K562 (cell line): ENCODE results near the gene LAMB4. TPM values are rescaled to one million over a fixed set of nuclear protein-coding genes. Genes with fewer than 3 reads are reported as not detected.

Experiments used
- BHLHE40 ChIP-seq: IDR thresholded peaks from 2 replicates; pipeline ENCODE4 v1.6.1; 2011; ENCODE audit warnings: low read length, improper control_type of control experiment
- BRF1 ChIP-seq: IDR thresholded peaks from 3 replicates; pipeline ENCODE4 v1.6.1; 2011; ENCODE audit warnings: borderline replicate concordance, mild to moderate bottlenecking; ENCODE audit not compliant: insufficient read length; ENCODE audit errors: extremely low read depth
- CBFB ChIP-seq: sonication (generic); formaldehyde crosslinking; IDR thresholded peaks from 2 replicates; pipeline ENCODE4 v1.4.0; 2020; ENCODE audit warnings: mild to moderate bottlenecking, missing genetic modification reagents
- DACH1 ChIP-seq: fragments of 450-650 bp; IDR thresholded peaks from 2 replicates; pipeline ENCODE4 v1.6.1; 2018; ENCODE audit not compliant: partially characterized antibody
- FIP1L1 ChIP-seq: fragments of 200-400 bp; formaldehyde crosslinking; IDR thresholded peaks from 2 replicates; pipeline ENCODE4 v1.6.1; 2018; ENCODE audit warnings: mild to moderate bottlenecking, low read depth, low read length; ENCODE audit not compliant: poor library complexity, severe bottlenecking
- GTF2A2 ChIP-seq: IDR thresholded peaks from 2 replicates; pipeline ENCODE4 v1.6.1; 2016; ENCODE audit warnings: mild to moderate bottlenecking, missing genetic modification characterization, missing compliant biosample characterization
- HNRNPLL ChIP-seq: fragments of 200-400 bp; formaldehyde crosslinking; IDR thresholded peaks from 2 replicates; pipeline ENCODE4 v1.6.1; 2017; ENCODE audit warnings: low read length, low read depth, mild to moderate bottlenecking; ENCODE audit not compliant: poor library complexity, severe bottlenecking
- LARP7 ChIP-seq: fragments of 450-650 bp; IDR thresholded peaks from 2 replicates; pipeline ENCODE4 v1.6.1; 2016
- MYBL2 ChIP-seq, 2 experiments: fragments of 450-650 bp in 1 of 2; sonication (generic) in 1 of 2; formaldehyde crosslinking in 1 of 2; IDR thresholded peaks; 2 replicates each; pipeline versions ENCODE4 v1.6.1 to v1.8.1; 2017 to 2022; ENCODE audit warnings: borderline replicate concordance in 1 of 2, inconsistent platforms in 1 of 2, low read depth in 1 of 2, mild to moderate bottlenecking in 1 of 2, missing genetic modification reagents in 1 of 2, moderate library complexity in 1 of 2
- PTRF ChIP-seq: fragments of 450-650 bp; IDR thresholded peaks from 2 replicates; pipeline ENCODE4 v1.6.1; 2016; ENCODE audit warnings: mild to moderate bottlenecking, missing genetic modification characterization, missing compliant biosample characterization
- RHOXF2B ChIP-seq: fragments of 250-450 bp; sonication (Bioruptor Pico); conservative IDR thresholded peaks from 2 replicates; pipeline ENCODE4 v1.5.1; 2021
- SMC3 ChIP-seq: conservative IDR thresholded peaks from 2 replicates; pipeline ENCODE4 v1.6.1; 2011; ENCODE audit warnings: low read depth, low read length, improper control_type of control experiment; ENCODE audit not compliant: insufficient read depth
- TEAD1 ChIP-seq, 2 experiments: fragments of 450-650 bp in 1 of 2; sonication (generic) in 1 of 2; formaldehyde crosslinking; IDR thresholded peaks; 2 replicates each; pipeline versions ENCODE4 v1.4.0 to v1.8.0; 2020 to 2022; ENCODE audit warnings: mild to moderate bottlenecking in 2 of 2, missing genetic modification reagents in 1 of 2
- TOE1 ChIP-seq, 2 experiments: fragments of 450-650 bp in 1 of 2; sonication (generic) in 1 of 2; formaldehyde crosslinking in 1 of 2; IDR thresholded peaks; 2 replicates each; pipeline versions ENCODE4 v1.7.1 to v1.8.0; 2016 to 2022; ENCODE audit warnings: borderline replicate concordance in 2 of 2, mild to moderate bottlenecking in 2 of 2, antibody characterized with exemption in 1 of 2, inconsistent platforms in 1 of 2, low read depth in 1 of 2, missing genetic modification reagents in 1 of 2, moderate library complexity in 1 of 2
- YBX1 ChIP-seq: fragments of 450-650 bp; IDR thresholded peaks from 2 replicates; pipeline ENCODE4 v1.7.1; 2016; ENCODE audit warnings: mild to moderate bottlenecking
- ZNF79 ChIP-seq: fragments of 250-450 bp; sonication (Bioruptor Pico); IDR thresholded peaks from 2 replicates; pipeline ENCODE4 v1.4.0; 2020; ENCODE audit warnings: low read depth, mild to moderate bottlenecking, moderate library complexity
- polyA plus RNA-seq, 8 experiments: library from polyadenylated mRNA; depleted of rRNA in 4 of 8; stranded (reverse) in 5 of 8; unstranded in 3 of 8; fragments of >200 nt; fragmentation: Nextera tagmentation in 2 of 8; fragmentation: Illumina TruSeq in 1 of 8; extraction: Ambion mirVana in 2 of 8; extraction: Trizol in 1 of 8; gene quantifications; 2 replicates each; pipeline versions ENCODE4 v1.2.1 to v1.2.3, GENCODE V29; 2011 to 2014; ENCODE audit warnings: inconsistent platforms in 1 of 8, missing spikeins in 1 of 8
- total RNA-seq, 7 experiments: library from RNA; depleted of rRNA in 6 of 7; stranded (reverse); fragments of >200 nt in 6 of 7; fragmentation: Illumina TruSeq in 2 of 7; extraction: Trizol in 2 of 7; gene quantifications; 2 replicates each; pipeline versions ENCODE4 v1.2.1 to v1.2.3, GENCODE V29; 2011 to 2021; ENCODE audit warnings: low replicate concordance in 1 of 7
- TF ChIP-seq, protein P1 (sequence below): conservative IDR thresholded peaks from 2 replicates; pipeline ENCODE4 v1.6.1; 2011; ENCODE audit warnings: low read depth, mild to moderate bottlenecking, low read length; ENCODE audit not compliant: control insufficient read depth
- TF ChIP-seq, protein P2 (sequence below), 2 experiments: fragments of 450-650 bp; conservative IDR thresholded peaks; 2 replicates each; pipeline ENCODE4 v1.6.1; 2017; ENCODE audit warnings: mild to moderate bottlenecking in 2 of 2, moderate library complexity in 2 of 2
- TF ChIP-seq, protein P3 (sequence below): IDR thresholded peaks from 2 replicates; pipeline ENCODE4 v1.6.1; 2012; ENCODE audit warnings: low read depth, low read length, improper control_type of control experiment, borderline replicate concordance

The LAMB4 gene
- total and polyA plus RNA-seq, 9 of the 15 experiments (the other 6 are each of a cell fraction or from before 2014, with no cell fraction given) = 0.06 to 0.13 (median 0.07) TPM; not detected in 6

DNA sequence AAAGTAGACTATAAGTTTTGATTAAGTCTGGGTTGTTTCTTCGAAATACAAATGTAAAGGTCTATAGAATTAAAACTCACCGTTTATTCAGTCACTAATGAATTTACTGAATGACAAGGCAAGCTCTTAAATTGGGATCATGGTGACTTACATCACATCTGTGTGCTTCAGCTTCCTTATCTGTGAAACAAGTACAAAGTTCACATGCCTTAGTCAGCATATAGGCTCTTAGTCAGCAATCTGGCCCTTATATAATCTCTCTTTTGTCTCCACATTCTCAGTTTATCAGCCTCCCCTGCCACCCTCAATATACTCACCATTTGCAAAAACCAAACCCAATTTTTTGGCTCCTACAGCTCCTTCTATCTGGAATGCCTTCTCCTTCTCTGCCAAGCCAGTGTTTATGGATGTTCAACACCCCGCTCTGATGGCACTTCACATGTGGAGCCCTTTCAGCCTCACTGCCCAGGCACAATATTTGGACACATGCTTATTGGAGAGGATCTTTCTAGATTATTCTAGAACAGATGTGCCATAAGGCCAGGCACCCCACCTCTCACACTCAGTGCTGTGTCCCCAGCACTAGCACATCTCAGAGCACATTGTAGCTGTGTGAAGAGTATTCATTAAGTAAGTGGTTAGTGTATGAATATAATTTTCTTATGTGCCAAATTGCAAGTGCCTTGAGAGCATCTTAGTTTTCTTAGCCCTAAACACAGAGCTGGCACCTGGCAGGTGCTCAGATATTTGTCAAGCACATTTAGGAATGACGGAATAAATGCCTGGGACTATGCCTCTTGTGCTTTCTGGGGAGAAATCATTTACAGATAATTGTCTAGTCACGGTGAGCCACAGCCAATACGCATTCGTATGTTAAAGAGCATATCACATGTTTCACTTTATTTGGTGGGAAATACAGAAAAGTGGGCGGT is 117.4 kb downstream of the LAMB4 start (continued):
- TF ChIP-seq, protein P1, sequence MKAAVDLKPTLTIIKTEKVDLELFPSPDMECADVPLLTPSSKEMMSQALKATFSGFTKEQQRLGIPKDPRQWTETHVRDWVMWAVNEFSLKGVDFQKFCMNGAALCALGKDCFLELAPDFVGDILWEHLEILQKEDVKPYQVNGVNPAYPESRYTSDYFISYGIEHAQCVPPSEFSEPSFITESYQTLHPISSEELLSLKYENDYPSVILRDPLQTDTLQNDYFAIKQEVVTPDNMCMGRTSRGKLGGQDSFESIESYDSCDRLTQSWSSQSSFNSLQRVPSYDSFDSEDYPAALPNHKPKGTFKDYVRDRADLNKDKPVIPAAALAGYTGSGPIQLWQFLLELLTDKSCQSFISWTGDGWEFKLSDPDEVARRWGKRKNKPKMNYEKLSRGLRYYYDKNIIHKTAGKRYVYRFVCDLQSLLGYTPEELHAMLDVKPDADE = no peak
- no peak for TF ChIP-seq RHOXF2B (CRISPR knock-in tag)
- no peak for TF ChIP-seq YBX1
- peak; percentile 69 for TF ChIP-seq DACH1
- TF ChIP-seq MYBL2 (IDR thresholded peaks at IDR 0.05; ENCODE audit: low read depth) = no peak
- no peak for TF ChIP-seq MYBL2 (CRISPR knock-in tag; IDR thresholded peaks at IDR 0.05; ENCODE audit: borderline replicate concordance)
- no peak for TF ChIP-seq PTRF (tag)
- no peak for TF ChIP-seq LARP7
- TF ChIP-seq SMC3 = no peak
- TF ChIP-seq BRF1 = no peak
- no peak; a peak in 1 of 4 replicates for TF ChIP-seq TEAD1 (CRISPR knock-in tag; IDR thresholded peaks at IDR 0.05)
- TF ChIP-seq FIP1L1 = no peak
- TF ChIP-seq BHLHE40 = peak; percentile 91
- TF ChIP-seq, protein P2, sequence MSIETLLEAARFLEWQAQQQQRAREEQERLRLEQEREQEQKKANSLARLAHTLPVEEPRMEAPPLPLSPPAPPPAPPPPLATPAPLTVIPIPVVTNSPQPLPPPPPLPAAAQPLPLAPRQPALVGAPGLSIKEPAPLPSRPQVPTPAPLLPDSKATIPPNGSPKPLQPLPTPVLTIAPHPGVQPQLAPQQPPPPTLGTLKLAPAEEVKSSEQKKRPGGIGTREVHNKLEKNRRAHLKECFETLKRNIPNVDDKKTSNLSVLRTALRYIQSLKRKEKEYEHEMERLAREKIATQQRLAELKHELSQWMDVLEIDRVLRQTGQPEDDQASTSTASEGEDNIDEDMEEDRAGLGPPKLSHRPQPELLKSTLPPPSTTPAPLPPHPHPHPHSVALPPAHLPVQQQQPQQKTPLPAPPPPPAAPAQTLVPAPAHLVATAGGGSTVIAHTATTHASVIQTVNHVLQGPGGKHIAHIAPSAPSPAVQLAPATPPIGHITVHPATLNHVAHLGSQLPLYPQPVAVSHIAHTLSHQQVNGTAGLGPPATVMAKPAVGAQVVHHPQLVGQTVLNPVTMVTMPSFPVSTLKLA (conservative IDR thresholded peaks at IDR 0.05) = peak; percentile 76 to 83
- no peak for TF ChIP-seq HNRNPLL
- peak; percentile 37; the same call in 1 of the 2 replicates for TF ChIP-seq CBFB (CRISPR knock-in tag)
- TF ChIP-seq, protein P3, sequence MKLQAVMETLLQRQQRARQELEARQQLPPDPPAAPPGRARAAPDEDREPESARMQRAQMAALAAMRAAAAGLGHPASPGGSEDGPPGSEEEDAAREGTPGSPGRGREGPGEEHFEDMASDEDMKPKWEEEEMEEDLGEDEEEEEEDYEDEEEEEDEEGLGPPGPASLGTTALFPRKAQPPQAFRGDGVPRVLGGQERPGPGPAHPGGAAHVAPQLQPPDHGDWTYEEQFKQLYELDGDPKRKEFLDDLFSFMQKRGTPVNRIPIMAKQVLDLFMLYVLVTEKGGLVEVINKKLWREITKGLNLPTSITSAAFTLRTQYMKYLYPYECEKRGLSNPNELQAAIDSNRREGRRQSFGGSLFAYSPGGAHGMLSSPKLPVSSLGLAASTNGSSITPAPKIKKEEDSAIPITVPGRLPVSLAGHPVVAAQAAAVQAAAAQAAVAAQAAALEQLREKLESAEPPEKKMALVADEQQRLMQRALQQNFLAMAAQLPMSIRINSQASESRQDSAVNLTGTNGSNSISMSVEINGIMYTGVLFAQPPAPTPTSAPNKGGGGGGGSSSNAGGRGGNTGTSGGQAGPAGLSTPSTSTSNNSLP = peak; percentile 98
- no peak for TF ChIP-seq ZNF79 (CRISPR knock-in tag)
- no peak for TF ChIP-seq GTF2A2 (tag)
- peak; percentile 63; the same call in 1 of the 2 replicates for TF ChIP-seq TOE1 (IDR thresholded peaks at IDR 0.05; ENCODE audit: borderline replicate concordance)
- TF ChIP-seq TOE1 (CRISPR knock-in tag; IDR thresholded peaks at IDR 0.05; ENCODE audit: borderline replicate concordance, low read depth) = no peak
